IPS-20b (cell line): Measurements from ENCODE around the gene TNNT2.
A peak's percentile ranks its signal among the peaks of the same experiment; 100 is the strongest.

Experiments
- H3K27ac ChIP-seq: one replicate; pipeline ENCODE4 v1.5.1; 2013; ENCODE audit warnings: low read length
- H3K27me3 ChIP-seq: 2 replicates; pipeline ENCODE4 v1.6.1; 2013; ENCODE audit warnings: mild to moderate bottlenecking, low read length, inconsistent platforms; ENCODE audit not compliant: insufficient read depth
- H3K36me3 ChIP-seq: 2 replicates; pipeline ENCODE4 v1.6.1; 2013; ENCODE audit warnings: low read depth, mild to moderate bottlenecking, inconsistent platforms, low read length, moderate library complexity; ENCODE audit not compliant: insufficient read depth
- H3K4me1 ChIP-seq: 2 replicates; pipeline ENCODE4 v1.6.1; 2013; ENCODE audit warnings: mild to moderate bottlenecking, control low read depth, inconsistent platforms, low read length, moderate library complexity; ENCODE audit not compliant: insufficient read depth
- H3K4me3 ChIP-seq: 2 replicates; pipeline ENCODE4 v1.5.1; 2013; ENCODE audit warnings: mild to moderate bottlenecking, low read length, inconsistent platforms
- H3K9ac ChIP-seq: 2 replicates; pipeline ENCODE4 v1.6.1; 2013; ENCODE audit warnings: low read depth, mild to moderate bottlenecking, inconsistent platforms, low read length, moderate library complexity
- H3K9me3 ChIP-seq: 2 replicates; pipeline ENCODE4 v1.6.1; 2013; ENCODE audit warnings: mild to moderate bottlenecking, low read depth, low read length, inconsistent platforms; ENCODE audit not compliant: insufficient read depth

TNNT2 gene

GRCh38 chr1:201377611-201378092, at the start of gene TNNT2:
TNNT2 (minus strand) TSS chr1:201377680; CDS start chr1:201373254, 4,426 bp downstream.
- H3K27ac ChIP-seq = peak within 1 kb of the TSS; percentile 79

GRCh38 chr1:201426479-201427310, 49.2 kb upstream of the TNNT2 start:
- H3K4me3 ChIP-seq = no peak overlapping the region
- no peaks in the 10 kb centered on the region for H3K4me1 ChIP-seq
- no peaks in the 10 kb centered on the region for H3K27me3 ChIP-seq
- no peak overlapping the region for H3K27ac ChIP-seq
- no peaks in the 10 kb centered on the region for H3K9me3 ChIP-seq
- no peaks in the 10 kb centered on the region for H3K36me3 ChIP-seq
- H3K9ac ChIP-seq = no peak overlapping the region

More at GRCh38 chr1:201377611-201378092, at the start of gene TNNT2:
- no peaks in the 10 kb centered on the region for H3K9me3 ChIP-seq
- peaks cover 32% of the 10 kb centered on the region for H3K4me1 ChIP-seq
- H3K9ac ChIP-seq = peak within 1 kb of the TSS; percentile 71; the same call in 1 of the 2 replicates
- peak within 1 kb of the TSS; percentile 42; the same call in 1 of the 2 replicates for H3K4me3 ChIP-seq
- H3K27me3 ChIP-seq = no peaks in the 10 kb centered on the region
- H3K36me3 ChIP-seq = no peaks in the 10 kb centered on the region

GRCh38 chr1:201424146-201424545, 46.7 kb upstream of the TNNT2 start:
- no peak overlapping the region for H3K9ac ChIP-seq
- no peak overlapping the region for H3K27ac ChIP-seq
- no peaks in the 10 kb centered on the region for H3K36me3 ChIP-seq
- H3K27me3 ChIP-seq = no peaks in the 10 kb centered on the region
- H3K4me3 ChIP-seq = no peak overlapping the region
- H3K9me3 ChIP-seq = no peaks in the 10 kb centered on the region
- H3K4me1 ChIP-seq = no peaks in the 10 kb centered on the region

GRCh38 chr1:201423655-201424054, 46.2 kb upstream of the TNNT2 start:
- H3K9me3 ChIP-seq = no peaks in the 10 kb centered on the region
- H3K27ac ChIP-seq = no peak overlapping the region
- H3K4me3 ChIP-seq = no peak overlapping the region
- no peaks in the 10 kb centered on the region for H3K27me3 ChIP-seq
- H3K4me1 ChIP-seq = no peaks in the 10 kb centered on the region
- no peak overlapping the region for H3K9ac ChIP-seq
- no peaks in the 10 kb centered on the region for H3K36me3 ChIP-seq

- H3K9ac ChIP-seq = no peak overlapping the region
- H3K9me3 ChIP-seq = no peaks in the 10 kb centered on the region
- H3K27ac ChIP-seq = no peak overlapping the region
- H3K27me3 ChIP-seq = no peaks in the 10 kb centered on the region
- no peak overlapping the region for H3K4me3 ChIP-seq
- no peaks in the 10 kb centered on the region for H3K36me3 ChIP-seq
- no peaks in the 10 kb centered on the region for H3K4me1 ChIP-seq
Observed at GRCh38 chr1:201422436-201423030, 45.1 kb upstream of the TNNT2 start.

- no peaks in the 10 kb centered on the region for H3K9me3 ChIP-seq
- no peak overlapping the region for H3K9ac ChIP-seq
- no peaks in the 10 kb centered on the region for H3K36me3 ChIP-seq
- H3K4me3 ChIP-seq = no peak overlapping the region
- H3K27ac ChIP-seq = no peak overlapping the region
- H3K4me1 ChIP-seq = no peaks in the 10 kb centered on the region
- no peaks in the 10 kb centered on the region for H3K27me3 ChIP-seq
Observed at GRCh38 chr1:201422026-201422425, 44.5 kb upstream of the TNNT2 start.

GRCh38 chr1:201421041-201421440, 43.6 kb upstream of the TNNT2 start:
- Histone ChIP-seq H3K4me1 (no peaks in the 10 kb centered on the region), H3K9ac (no peak overlapping the region), H3K4me3 (no peak overlapping the region), H3K36me3 (no peaks in the 10 kb centered on the region), H3K27ac (no peak overlapping the region), H3K27me3 (no peaks in the 10 kb centered on the region), H3K9me3 (no peaks in the 10 kb centered on the region)

GRCh38 chr1:201420608-201421002, 43.1 kb upstream of the TNNT2 start:
- H3K27me3 ChIP-seq = no peaks in the 10 kb centered on the region
- H3K36me3 ChIP-seq = no peaks in the 10 kb centered on the region
- H3K4me1 ChIP-seq = no peaks in the 10 kb centered on the region
- no peak overlapping the region for H3K9ac ChIP-seq
- no peak overlapping the region for H3K27ac ChIP-seq
- H3K9me3 ChIP-seq = no peaks in the 10 kb centered on the region
- no peak overlapping the region for H3K4me3 ChIP-seq

- Histone ChIP-seq H3K4me1 (no peaks in the 10 kb centered on the region), H3K4me3 (no peak overlapping the region), H3K27me3 (no peaks in the 10 kb centered on the region), H3K36me3 (no peaks in the 10 kb centered on the region), H3K9ac (no peak overlapping the region), H3K9me3 (no peaks in the 10 kb centered on the region), H3K27ac (no peak overlapping the region)
Observed at GRCh38 chr1:201419746-201420607, 42.5 kb upstream of the TNNT2 start.

- Histone ChIP-seq H3K9me3 (no peaks in the 10 kb centered on the region), H3K9ac (no peak overlapping the region), H3K4me1 (no peaks in the 10 kb centered on the region), H3K27ac (no peak overlapping the region), H3K4me3 (no peak overlapping the region), H3K27me3 (no peaks in the 10 kb centered on the region), H3K36me3 (no peaks in the 10 kb centered on the region)
Observed at GRCh38 chr1:201419256-201419655, 41.8 kb upstream of the TNNT2 start.

GRCh38 chr1:201418461-201418860, 41.0 kb upstream of the TNNT2 start:
- H3K36me3 ChIP-seq = no peaks in the 10 kb centered on the region
- no peak overlapping the region for H3K9ac ChIP-seq
- H3K27me3 ChIP-seq = no peaks in the 10 kb centered on the region
- no peak overlapping the region for H3K27ac ChIP-seq
- H3K9me3 ChIP-seq = no peaks in the 10 kb centered on the region
- H3K4me1 ChIP-seq = no peaks in the 10 kb centered on the region
- no peak overlapping the region for H3K4me3 ChIP-seq
